B cell (primary cell): ENCODE results near the gene YJU2. TPM values are rescaled to one million over a fixed set of nuclear protein-coding genes. Genes with fewer than 3 reads are reported as not detected.

ENCODE experiments used
- ATAC-seq: fragments of 200-7000 bp; cut with Tn5 transposase; one replicate; pipeline ENCODE4 v1.10.0; 2021; ENCODE audit warnings: low read depth, mild to moderate bottlenecking, moderate number of reproducible peaks, moderate library complexity
- CTCF ChIA-PET: fragments of 350-600 bp; sonication (Branson Sonifier 250); formaldehyde crosslinking; loops from one replicate; lab custom pipeline; 2021; ENCODE audit warnings: antibody characterized with exemption, inconsistent platforms; lab: Charles Lee
- POLR2A ChIA-PET: fragments of 350-600 bp; sonication (Branson Sonifier 250); formaldehyde crosslinking; loops from one replicate; lab custom pipeline; 2021; ENCODE audit warnings: antibody characterized with exemption; lab: Charles Lee
- DNase-seq: peaks from one replicate; pipeline ENCODE4 v3.0.0; 2013
- H2AFZ ChIP-seq: 2 replicates; pipeline ENCODE4 v1.6.1; 2012; ENCODE audit warnings: mild to moderate bottlenecking, low read depth, low read length; ENCODE audit not compliant: insufficient read depth, poor library complexity, severe bottlenecking
- H3K27ac ChIP-seq, 2 donors: 1 replicate in 1 of 2; 2 replicates in 1 of 2; pipeline ENCODE4 v1.5.1; 2012 to 2013; ENCODE audit warnings: low read length in 2 of 2, mild to moderate bottlenecking in 2 of 2, moderate library complexity in 1 of 2
- H3K27me3 ChIP-seq, 4 experiments: fragments of 200-600 bp in 1 of 4; sonication (generic) in 1 of 4; replicated peaks in 1 of 4; 1 replicate in 2 of 4; 2 replicates in 2 of 4; pipeline versions ENCODE4 v1.6.1 to v1.7.0; 2013 to 2016; ENCODE audit warnings: low read length in 3 of 4, mild to moderate bottlenecking in 2 of 4, mixed read lengths in 1 of 4, moderate library complexity in 1 of 4; ENCODE audit not compliant: insufficient read depth in 4 of 4, control insufficient read depth in 3 of 4; ENCODE audit errors: control extremely low read depth in 1 of 4
- H3K36me3 ChIP-seq, 2 experiments: replicated peaks in 1 of 2; 1 replicate in 1 of 2; 2 replicates in 1 of 2; pipeline versions ENCODE4 v1.6.1 to v1.7.1; 2013; ENCODE audit warnings: low read length in 1 of 2; ENCODE audit not compliant: insufficient read depth in 2 of 2, control insufficient read depth in 1 of 2; ENCODE audit errors: control extremely low read depth in 1 of 2, extremely low read depth in 1 of 2
- H3K4me1 ChIP-seq, 2 donors: fragments of 200-600 bp in 1 of 2; sonication (generic) in 1 of 2; 1 replicate in 1 of 2; 2 replicates in 1 of 2; pipeline versions ENCODE4 v1.5.1 to v1.6.1; 2013 to 2017; ENCODE audit warnings: low read length in 2 of 2; ENCODE audit not compliant: control insufficient read depth in 2 of 2, insufficient read depth in 2 of 2
- H3K4me2 ChIP-seq: replicated peaks from 2 replicates; pipeline ENCODE3; 2012; ENCODE audit warnings: mild to moderate bottlenecking, low read depth, low read length; ENCODE audit not compliant: poor library complexity, severe bottlenecking
- H3K4me3 ChIP-seq, 5 experiments: fragments of 200-600 bp in 1 of 5; sonication (generic) in 1 of 5; 1 replicate in 3 of 5; 2 replicates in 2 of 5; pipeline versions ENCODE4 v1.5.1 to v1.7.0; 2011 to 2016; ENCODE audit warnings: low read length in 4 of 5, mild to moderate bottlenecking in 4 of 5, low read depth in 2 of 5, control low read depth in 1 of 5, moderate library complexity in 1 of 5; ENCODE audit not compliant: insufficient read depth in 1 of 5; ENCODE audit errors: control extremely low read depth in 1 of 5, extremely low read depth in 1 of 5
- H3K79me2 ChIP-seq: fragments of 200-600 bp; sonication (generic); one replicate; pipeline ENCODE4 v1.6.0; 2016; ENCODE audit warnings: low read length; ENCODE audit not compliant: control insufficient read depth, insufficient read depth
- H3K9ac ChIP-seq: fragments of 200-600 bp; sonication (generic); 2 replicates; pipeline ENCODE4 v1.6.1; 2017; ENCODE audit warnings: mild to moderate bottlenecking, low read length, moderate library complexity
- H3K9me3 ChIP-seq, 3 donors: one replicate each; pipeline versions ENCODE4 v1.6.1 to v1.7.1; 2013; ENCODE audit warnings: low read length in 2 of 3; ENCODE audit not compliant: control insufficient read depth in 2 of 3, insufficient read depth in 1 of 3; ENCODE audit errors: control extremely low read depth in 1 of 3
- H4K20me1 ChIP-seq: 2 replicates; pipeline ENCODE4 v1.6.0; 2012; ENCODE audit warnings: mild to moderate bottlenecking, low read length; ENCODE audit not compliant: insufficient read depth, control insufficient read depth, poor library complexity, severe bottlenecking
- H3K27ac Mint-ChIP-seq: one replicate; pipeline ENCODE4 v1.8.0; 2021; ENCODE audit warnings: mixed read lengths
- H3K27me3 Mint-ChIP-seq: one replicate; pipeline ENCODE4 v1.8.0; 2021; ENCODE audit warnings: mixed read lengths
- H3K4me1 Mint-ChIP-seq: one replicate; pipeline ENCODE4 v1.8.0; 2021; ENCODE audit warnings: mixed read lengths
- H3K4me3 Mint-ChIP-seq: one replicate; pipeline ENCODE4 v1.8.0; 2021; ENCODE audit warnings: mixed read lengths
- H3K9me3 Mint-ChIP-seq: one replicate; pipeline ENCODE4 v1.8.0; 2022; ENCODE audit warnings: mixed read lengths; ENCODE audit not compliant: insufficient read depth
- EZH2 ChIP-seq: IDR thresholded peaks from 2 replicates; pipeline ENCODE4 v1.6.1; 2012; ENCODE audit warnings: borderline replicate concordance, low read depth, mild to moderate bottlenecking, moderate library complexity, low read length; ENCODE audit not compliant: insufficient read depth, poor library complexity, severe bottlenecking
- WGBS: methylation state at CpG from one replicate; pipeline ENCODE4 v1.1.5; 2013; ENCODE audit warnings: missing lambda C conversion rate; ENCODE audit not compliant: insufficient coverage; 5-methylcytosine and 5-hydroxymethylcytosine counted together
- intact Hi-C: fragments of 100-400 bp; cut with micrococcal nuclease; formaldehyde crosslinking; loops from one replicate; pipeline ENCODE4 v1.10.0; 2022
- polyA plus RNA-seq: library from polyadenylated mRNA; depleted of rRNA; stranded (reverse); fragments of >200 nt; gene quantifications from 2 replicates; pipeline ENCODE4 v1.2.3, GENCODE V29; 2012
- total RNA-seq, 2 donors: library from RNA; stranded (reverse); fragments of 120-200 nt in 1 of 2; gene quantifications; 1 replicate in 1 of 2; 2 replicates in 1 of 2; pipeline versions ENCODE4 v1.2.3 to v1.2.4, GENCODE V29; 2013 to 2022
- TF ChIP-seq, protein P1 (sequence below): fragments of 200-600 bp; IDR thresholded peaks from one replicate; pipeline ENCODE4 v1.8.0; 2022; ENCODE audit warnings: antibody characterized with exemption, mild to moderate bottlenecking

YJU2 gene
- total and polyA plus RNA-seq, 2 donors (not counting 1 experiment from before 2014, with no cell fraction given): 40.3 to 45.7 TPM

DNA sequence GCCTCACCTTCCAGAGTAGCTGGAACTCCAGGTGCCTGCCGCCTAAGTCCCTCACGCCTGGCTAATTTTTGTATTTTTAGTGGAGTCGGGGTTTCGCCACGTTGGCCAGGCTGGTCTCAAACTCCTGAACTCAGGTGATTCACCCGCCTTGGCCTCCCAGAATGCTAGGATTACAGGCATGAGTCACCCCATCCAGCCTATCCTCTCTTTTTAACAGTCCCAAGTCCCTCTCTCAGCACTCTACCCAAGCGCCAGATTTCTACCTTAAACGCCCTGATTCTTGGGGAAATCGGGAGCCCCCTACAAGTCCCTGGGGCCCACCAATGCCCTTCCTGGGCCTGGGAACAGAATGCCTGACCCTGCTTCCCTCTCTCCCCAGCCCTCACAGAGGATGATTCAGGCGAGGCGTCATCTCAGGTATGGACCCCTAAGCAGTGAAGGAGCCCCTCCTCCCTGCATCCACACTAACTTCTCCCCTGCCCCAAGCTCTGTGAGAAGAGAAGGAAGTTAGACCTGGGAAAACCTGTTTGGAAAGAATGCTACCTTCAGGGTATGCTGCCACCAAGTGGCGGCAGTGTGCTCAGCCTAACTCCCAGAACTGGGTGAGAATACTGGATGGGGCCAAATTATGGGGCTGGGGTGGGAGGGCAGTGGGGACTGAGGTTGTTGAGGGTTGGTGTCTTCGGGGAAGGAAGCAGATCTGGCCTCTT, 38.3 kb upstream of the YJU2 start:
- no peaks in the 10 kb centered on the region for H3K9me3 Mint-ChIP-seq
- TF ChIP-seq, protein P1, sequence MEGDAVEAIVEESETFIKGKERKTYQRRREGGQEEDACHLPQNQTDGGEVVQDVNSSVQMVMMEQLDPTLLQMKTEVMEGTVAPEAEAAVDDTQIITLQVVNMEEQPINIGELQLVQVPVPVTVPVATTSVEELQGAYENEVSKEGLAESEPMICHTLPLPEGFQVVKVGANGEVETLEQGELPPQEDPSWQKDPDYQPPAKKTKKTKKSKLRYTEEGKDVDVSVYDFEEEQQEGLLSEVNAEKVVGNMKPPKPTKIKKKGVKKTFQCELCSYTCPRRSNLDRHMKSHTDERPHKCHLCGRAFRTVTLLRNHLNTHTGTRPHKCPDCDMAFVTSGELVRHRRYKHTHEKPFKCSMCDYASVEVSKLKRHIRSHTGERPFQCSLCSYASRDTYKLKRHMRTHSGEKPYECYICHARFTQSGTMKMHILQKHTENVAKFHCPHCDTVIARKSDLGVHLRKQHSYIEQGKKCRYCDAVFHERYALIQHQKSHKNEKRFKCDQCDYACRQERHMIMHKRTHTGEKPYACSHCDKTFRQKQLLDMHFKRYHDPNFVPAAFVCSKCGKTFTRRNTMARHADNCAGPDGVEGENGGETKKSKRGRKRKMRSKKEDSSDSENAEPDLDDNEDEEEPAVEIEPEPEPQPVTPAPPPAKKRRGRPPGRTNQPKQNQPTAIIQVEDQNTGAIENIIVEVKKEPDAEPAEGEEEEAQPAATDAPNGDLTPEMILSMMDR: no peak
- no peak for TF ChIP-seq EZH2
- intact Hi-C loops: no loop called here
- no peak overlapping the region for H3K27ac Mint-ChIP-seq
- no peak overlapping the region for H3K4me3 Mint-ChIP-seq
- H3K27me3 Mint-ChIP-seq: peaks cover 3% of the 10 kb centered on the region
- Histone ChIP-seq H3K36me3 (no peaks in the 10 kb centered on the region), H3K9me3 (peaks cover 0 to 9% (median 0%) of the 10 kb centered on the region in 3 donors), H2AFZ (no peak overlapping the region), H3K27ac (no peak overlapping the region), H3K27me3 (peaks cover 0 to 16% (median 0%) of the 10 kb centered on the region in 4 experiments), H3K9ac (no peak overlapping the region), H3K79me2 (no peaks in the 10 kb centered on the region), H3K4me3 (no peak overlapping the region), H4K20me1 (no peaks in the 10 kb centered on the region), H3K4me1 (peaks cover 3 to 4% of the 10 kb centered on the region in 2 donors), H3K4me2 (no peak overlapping the region)
- peaks cover 2% of the 10 kb centered on the region for H3K4me1 Mint-ChIP-seq
- CTCF ChIA-PET: interaction anchor here (0.6 to 2.2 kb wide), 4 partner anchors 15 to 356 kb away, joined by 3 to 6 read pairs (median 3); partner anchors contain the start of gene EEF2
- 72% methylated on average over 11 of the region's 13 CpGs for WGBS
- no peak for ATAC-seq
- POLR2A ChIA-PET: interaction anchor here (0.7 kb wide), 1 partner anchor 202 kb away, joined by 3 read pairs; no protein-coding TSS in a partner anchor
- no peak for DNase-seq

DNA sequence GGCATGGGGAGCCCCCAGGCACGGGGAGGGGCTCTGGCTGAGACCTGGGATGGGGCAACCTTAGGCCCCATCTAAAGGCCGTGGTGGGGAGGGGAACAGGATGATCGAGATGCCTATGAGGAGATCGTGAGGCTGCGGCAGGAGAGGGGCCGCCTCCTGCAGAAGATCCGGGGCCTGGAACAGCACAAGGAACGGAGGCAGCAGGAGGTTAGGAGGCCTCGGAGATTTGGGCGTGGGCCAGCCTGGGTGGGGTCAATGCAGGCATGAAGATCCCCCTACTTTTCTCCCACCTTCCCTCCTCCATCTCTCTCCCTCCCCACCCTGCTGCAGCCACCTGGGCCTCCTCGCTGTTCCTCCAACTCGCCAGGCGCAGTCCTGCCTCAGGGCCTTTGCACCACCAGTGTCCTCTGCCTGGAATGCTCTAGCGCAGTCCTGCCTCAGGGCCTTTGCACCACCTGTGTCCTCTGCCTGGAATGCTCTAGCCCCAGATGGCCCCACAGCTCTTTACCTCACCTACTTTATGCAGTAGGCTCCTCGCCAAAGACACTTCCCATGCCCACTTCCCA, 36.6 kb upstream of the YJU2 start:
- no peak overlapping the region for H3K4me3 Mint-ChIP-seq
- no peak overlapping the region for H2AFZ ChIP-seq
- no peak overlapping the region for H3K4me3 ChIP-seq
- TF ChIP-seq, protein P1: no peak
- no peak for TF ChIP-seq EZH2
- no peaks in the 10 kb centered on the region for H3K9me3 Mint-ChIP-seq
- peaks cover 0 to 16% (median 0%) of the 10 kb centered on the region in 4 experiments for H3K27me3 ChIP-seq
- ChIA-PET CTCF (no interaction called here), POLR2A (no interaction called here)
- H3K27me3 Mint-ChIP-seq: no peaks in the 10 kb centered on the region
- peaks cover 0 to 9% (median 0%) of the 10 kb centered on the region in 3 donors for H3K9me3 ChIP-seq
- H3K4me1 Mint-ChIP-seq: peaks cover 10% of the 10 kb centered on the region
- no peaks in the 10 kb centered on the region for H4K20me1 ChIP-seq
- no peaks in the 10 kb centered on the region for H3K79me2 ChIP-seq
- ATAC-seq (no peak), DNase-seq (no peak)
- H3K9ac ChIP-seq: no peak overlapping the region
- peaks cover 0 to 13% of the 10 kb centered on the region in 2 donors for H3K4me1 ChIP-seq
- H3K27ac Mint-ChIP-seq: no peak overlapping the region
- no peaks in the 10 kb centered on the region for H3K36me3 ChIP-seq
- 87% methylated on average over 11 of the region's 15 CpGs for WGBS
- intact Hi-C loops: no loop called here
- no peak overlapping the region for H3K4me2 ChIP-seq
- H3K27ac ChIP-seq: no peak overlapping the region
